ENCODE data around the gene REEP5.

DNA sequence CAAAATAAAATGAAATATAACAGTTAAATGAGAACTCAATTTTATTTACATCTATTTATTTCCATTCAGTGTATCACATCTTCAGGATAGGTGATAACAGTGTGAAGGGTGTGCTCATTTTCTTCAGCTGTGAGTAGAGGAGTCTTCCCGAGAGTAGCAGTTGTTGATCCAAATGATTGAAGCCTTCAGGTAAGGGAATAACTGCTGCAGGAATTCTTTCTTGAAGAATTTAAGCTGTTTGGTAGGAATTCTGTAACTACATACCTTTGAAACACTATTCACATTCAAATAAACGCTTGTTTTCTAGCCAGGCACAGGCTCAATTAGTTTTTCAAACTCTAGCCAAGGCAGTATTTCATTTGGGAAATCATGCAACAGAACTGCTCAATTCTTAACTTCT, 45.7 kb downstream of the REEP5 start:
- TF ChIP-seq, protein P1, sequence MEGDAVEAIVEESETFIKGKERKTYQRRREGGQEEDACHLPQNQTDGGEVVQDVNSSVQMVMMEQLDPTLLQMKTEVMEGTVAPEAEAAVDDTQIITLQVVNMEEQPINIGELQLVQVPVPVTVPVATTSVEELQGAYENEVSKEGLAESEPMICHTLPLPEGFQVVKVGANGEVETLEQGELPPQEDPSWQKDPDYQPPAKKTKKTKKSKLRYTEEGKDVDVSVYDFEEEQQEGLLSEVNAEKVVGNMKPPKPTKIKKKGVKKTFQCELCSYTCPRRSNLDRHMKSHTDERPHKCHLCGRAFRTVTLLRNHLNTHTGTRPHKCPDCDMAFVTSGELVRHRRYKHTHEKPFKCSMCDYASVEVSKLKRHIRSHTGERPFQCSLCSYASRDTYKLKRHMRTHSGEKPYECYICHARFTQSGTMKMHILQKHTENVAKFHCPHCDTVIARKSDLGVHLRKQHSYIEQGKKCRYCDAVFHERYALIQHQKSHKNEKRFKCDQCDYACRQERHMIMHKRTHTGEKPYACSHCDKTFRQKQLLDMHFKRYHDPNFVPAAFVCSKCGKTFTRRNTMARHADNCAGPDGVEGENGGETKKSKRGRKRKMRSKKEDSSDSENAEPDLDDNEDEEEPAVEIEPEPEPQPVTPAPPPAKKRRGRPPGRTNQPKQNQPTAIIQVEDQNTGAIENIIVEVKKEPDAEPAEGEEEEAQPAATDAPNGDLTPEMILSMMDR (IDR thresholded peaks at IDR 0.05; ENCODE audit: control extremely low read depth in 1 of 3, insufficient read depth in 1 of 3, low read depth in 1 of 3, low read length in 3 of 3) = no peak
- TF ChIP-seq SP4 (IDR thresholded peaks at IDR 0.05; ENCODE audit: low read length) (no peak), CBX5 (IDR thresholded peaks at IDR 0.05; ENCODE audit: low read depth, low read length) (no peak)
